ENCODE measurements around the gene DDX18. TPM values are rescaled to one million over a fixed set of nuclear protein-coding genes. Genes with fewer than 3 reads are reported as not detected.

DDX18 gene
- total and polyA plus RNA-seq, 8 donors = 11.0 to 28.0 (median 19.2) TPM

- H3K27me3 ChIP-seq = no peaks in the 10 kb centered on the region
- whole genome bisulfite sequencing, 2 donors = 5 to 11% methylated on average over 39 to 53 of the region's 53 CpGs
- no peaks in the 10 kb centered on the region for H3K9me3 ChIP-seq
- intact Hi-C loops (cut with DNase I) = loop anchor here in 2 of 3 donors (10.0 kb wide), 2 partner anchors 159 to 169 kb away; no protein-coding TSS in a partner anchor
- peaks cover 0 to 4% (median 3%) of the 10 kb centered on the region in 3 donors for H3K36me3 ChIP-seq
- DNase-seq = peak; percentile 71 to 93 (median 82)
- no peaks in the 10 kb centered on the region for H3K4me1 ChIP-seq
- TF ChIP-seq CTCF (IDR thresholded peaks at IDR 0.05) = peak; percentile 49 to 77 (median 60)
- H3K4me3 ChIP-seq = peak overlapping the region in 3 of 4 donors; percentile 21 to 53 (median 36)
- no peak for FAIRE-seq
- no peak overlapping the region for H3K27ac ChIP-seq
- ATAC-seq = peak; percentile 91 to 98 (median 98)
Observed at GRCh38 chr2:117835990-117836760, 21.7 kb downstream of the DDX18 start.

- ATAC-seq = no peak
- H3K36me3 ChIP-seq = no peaks in the 10 kb centered on the region
- H3K4me3 ChIP-seq = no peak overlapping the region
- H3K27ac ChIP-seq = no peak overlapping the region
- TF ChIP-seq CTCF (IDR thresholded peaks at IDR 0.05) = no peak
- WGBS, 2 donors = 83 to 93% methylated on average over 2 of the region's 2 CpGs
- FAIRE-seq = no peak
- H3K4me1 ChIP-seq = no peaks in the 10 kb centered on the region
- intact Hi-C loops (cut with DNase I) = no loop called here
- no peaks in the 10 kb centered on the region for H3K9me3 ChIP-seq
- H3K27me3 ChIP-seq = peaks cover 0 to 5% (median 0%) of the 10 kb centered on the region in 4 donors
- DNase-seq = no peak
Observed at GRCh38 chr2:117845304-117845703, 30.8 kb downstream of the DDX18 start.

GRCh38 chr2:117850015-117850414 lies 35.5 kb downstream of the DDX18 start:
- Histone ChIP-seq H3K27ac (no peak overlapping the region), H3K36me3 (no peaks in the 10 kb centered on the region), H3K27me3 (peaks cover 0 to 5% (median under 1%) of the 10 kb centered on the region in 4 donors), H3K4me1 (no peaks in the 10 kb centered on the region), H3K4me3 (no peak overlapping the region), H3K9me3 (no peaks in the 10 kb centered on the region)
- ATAC-seq = no peak
- 5 to 7% methylated on average over 7 of the region's 7 CpGs for WGBS, 2 donors
- TF ChIP-seq CTCF (IDR thresholded peaks at IDR 0.05) = no peak
- no peak for FAIRE-seq
- intact Hi-C loops (cut with DNase I) = no loop called here
- no peak for DNase-seq

GRCh38 chr2:117850461-117850860 lies 36.0 kb downstream of the DDX18 start:
- H3K27me3 ChIP-seq = peaks cover 0 to 5% (median 2%) of the 10 kb centered on the region in 4 donors
- no peak for ATAC-seq
- H3K27ac ChIP-seq = no peak overlapping the region
- no peak overlapping the region for H3K4me3 ChIP-seq
- TF ChIP-seq CTCF (IDR thresholded peaks at IDR 0.05) = no peak
- FAIRE-seq = no peak
- 2 to 3% methylated on average over 4 of the region's 4 CpGs for WGBS, 2 donors
- no peaks in the 10 kb centered on the region for H3K36me3 ChIP-seq
- DNase-seq = no peak
- no peaks in the 10 kb centered on the region for H3K9me3 ChIP-seq
- no peaks in the 10 kb centered on the region for H3K4me1 ChIP-seq
- intact Hi-C loops (cut with DNase I) = no loop called here

- no peak for FAIRE-seq
- Histone ChIP-seq H3K4me1 (no peaks in the 10 kb centered on the region), H3K27ac (no peak overlapping the region), H3K9me3 (no peaks in the 10 kb centered on the region), H3K27me3 (peaks cover 0 to 5% (median 2%) of the 10 kb centered on the region in 4 donors), H3K36me3 (no peaks in the 10 kb centered on the region), H3K4me3 (no peak overlapping the region)
- no peak for ATAC-seq
- intact Hi-C loops (cut with DNase I) = no loop called here
- no peak for DNase-seq
- no peak for TF ChIP-seq CTCF (IDR thresholded peaks at IDR 0.05)
- WGBS, 2 donors = 20 to 24% methylated on average over 3 of the region's 3 CpGs
Observed at GRCh38 chr2:117851969-117852368, 37.5 kb downstream of the DDX18 start.

Data from pancreas (tissue), 10 donors.